CD4-positive, alpha-beta memory T cell (primary cell): Measurements from ENCODE around the gene FNDC3B. TPM values are rescaled to one million over a fixed set of nuclear protein-coding genes. Genes with fewer than 3 reads are reported as not detected.

ENCODE experiments used
- CTCF ChIA-PET: fragments of 350-600 bp; sonication (Branson Sonifier 250); formaldehyde crosslinking; loops from one replicate; lab custom pipeline; 2021; ENCODE audit warnings: inconsistent platforms; ENCODE audit not compliant: partially characterized antibody; lab: Charles Lee
- POLR2A ChIA-PET: fragments of 350-600 bp; sonication (Branson Sonifier 250); formaldehyde crosslinking; loops from one replicate; lab custom pipeline; 2021; ENCODE audit not compliant: partially characterized antibody; lab: Charles Lee
- DNase-seq, 5 donors: peaks; one replicate each; pipeline versions ENCODE4 v3.0.0 to v3.0.0-alpha.2; 2020 to 2022; ENCODE audit warnings: mixed read lengths in 1 of 5
- H3K27ac ChIP-seq: one replicate; pipeline ENCODE4 v1.7.0; 2013; ENCODE audit warnings: low read depth, low read length
- H3K27me3 ChIP-seq: 2 replicates; pipeline ENCODE4 v1.7.0; 2013; ENCODE audit warnings: mild to moderate bottlenecking, low read length, moderate library complexity; ENCODE audit not compliant: insufficient read depth
- H3K36me3 ChIP-seq: 2 replicates; pipeline ENCODE4 v1.7.0; 2013; ENCODE audit warnings: mild to moderate bottlenecking, low read length, moderate library complexity; ENCODE audit not compliant: insufficient read depth
- H3K4me1 ChIP-seq: 2 replicates; pipeline ENCODE4 v1.7.0; 2013; ENCODE audit warnings: mild to moderate bottlenecking, low read length, moderate library complexity; ENCODE audit not compliant: insufficient read depth
- H3K4me3 ChIP-seq, 2 donors: one replicate each; pipeline ENCODE4 v1.7.0; 2013; ENCODE audit warnings: low read length in 2 of 2, mild to moderate bottlenecking in 1 of 2
- H3K9me3 ChIP-seq, 2 donors: one replicate each; pipeline ENCODE4 v1.7.0; 2013; ENCODE audit warnings: low read length in 2 of 2, control low read depth in 1 of 2; ENCODE audit not compliant: control insufficient read depth in 1 of 2
- H3K27ac Mint-ChIP-seq, 7 donors: one replicate each; pipeline ENCODE4 v1.8.0; 2020 to 2021; ENCODE audit warnings: mixed read lengths in 7 of 7, mild to moderate bottlenecking in 6 of 7, inconsistent platforms in 3 of 7, moderate library complexity in 3 of 7
- H3K27me3 Mint-ChIP-seq, 2 donors: one replicate each; pipeline ENCODE4 v1.8.0; 2020 to 2021; ENCODE audit warnings: mixed read lengths in 2 of 2
- H3K36me3 Mint-ChIP-seq, 2 donors: one replicate each; pipeline ENCODE4 v1.8.0; 2020 to 2021; ENCODE audit warnings: mixed read lengths in 2 of 2, inconsistent platforms in 1 of 2, mild to moderate bottlenecking in 1 of 2
- H3K4me1 Mint-ChIP-seq, 4 donors: one replicate each; pipeline ENCODE4 v1.8.0; 2020 to 2021; ENCODE audit warnings: mixed read lengths in 4 of 4, mild to moderate bottlenecking in 1 of 4
- H3K4me3 Mint-ChIP-seq, 8 donors: one replicate each; pipeline ENCODE4 v1.8.0; 2020 to 2021; ENCODE audit warnings: mixed read lengths in 8 of 8, mild to moderate bottlenecking in 7 of 8, moderate library complexity in 6 of 8, inconsistent platforms in 3 of 8
- H3K9me3 Mint-ChIP-seq, 8 donors: one replicate each; pipeline ENCODE4 v1.8.0; 2020 to 2021; ENCODE audit warnings: mixed read lengths in 8 of 8, mild to moderate bottlenecking in 5 of 8, inconsistent platforms in 3 of 8, moderate library complexity in 1 of 8
- intact Hi-C: fragments of 100-400 bp; cut with micrococcal nuclease; formaldehyde crosslinking; loops from one replicate; pipeline ENCODE4 v1.15.1; 2023
- polyA plus RNA-seq, 2 donors: library from polyadenylated mRNA; unstranded; fragments of 300-500 nt; fragmentation: Illumina TruSeq; gene quantifications; one replicate each; pipeline ENCODE4 v1.2.3, GENCODE V29; 2021
- total RNA-seq, 2 experiments: library from RNA; stranded (reverse); gene quantifications; one replicate each; pipeline ENCODE4 v1.2.3, GENCODE V29; 2021

Gene FNDC3B
- total and polyA plus RNA-seq, 4 experiments from 2014 or later: 10.9 to 18.2 (median 14.8) TPM

GRCh38 chr3:172100482-172100881 is 61.1 kb downstream of the FNDC3B start:
- no peak for DNase-seq

GRCh38 chr3:172101107-172101506 is 61.7 kb downstream of the FNDC3B start:
- Mint-ChIP-seq H3K4me3 (no peak overlapping the region), H3K4me1 (peaks cover 46 to 78% (median 69%) of the 10 kb centered on the region in 4 donors), H3K27me3 (no peaks in the 10 kb centered on the region), H3K9me3 (no peaks in the 10 kb centered on the region), H3K36me3 (peaks cover 1 to 3% of the 10 kb centered on the region in 2 donors), H3K27ac (peak overlapping the region in 4 of 7 donors; percentile 19 to 68 (median 22))
- H3K4me3 ChIP-seq: no peak overlapping the region
- intact Hi-C loops: loop anchor here (1.0 to 10.0 kb wide), 5 partner anchors 44 to 1916 kb away; partner anchors contain the start of genes PHC3 and TNIK
- H3K36me3 ChIP-seq: no peaks in the 10 kb centered on the region
- no peaks in the 10 kb centered on the region for H3K9me3 ChIP-seq
- H3K27ac ChIP-seq: no peak overlapping the region
- CTCF ChIA-PET: interaction anchor here (2.9 to 3.3 kb wide), 2 partner anchors 12 to 231 kb away, joined by 6 to 16 read pairs; no protein-coding TSS in a partner anchor
- H3K4me1 ChIP-seq: peaks cover 64% of the 10 kb centered on the region
- H3K27me3 ChIP-seq: no peaks in the 10 kb centered on the region
- POLR2A ChIA-PET: interaction anchor here (1.0 to 1.5 kb wide), 2 partner anchors 9 to 60 kb away, joined by 3 to 7 read pairs; no protein-coding TSS in a partner anchor
- DNase-seq: no peak

More at GRCh38 chr3:172100482-172100881, 61.1 kb downstream of the FNDC3B start:
- Histone ChIP-seq H3K4me3 (no peak overlapping the region), H3K9me3 (no peaks in the 10 kb centered on the region), H3K27me3 (no peaks in the 10 kb centered on the region), H3K36me3 (no peaks in the 10 kb centered on the region), H3K4me1 (peaks cover 60% of the 10 kb centered on the region), H3K27ac (no peak overlapping the region)
- no peaks in the 10 kb centered on the region for H3K27me3 Mint-ChIP-seq
- POLR2A ChIA-PET: interaction anchor here (1.0 kb wide), 2 partner anchors 8 to 32 kb away, joined by 3 read pairs; no protein-coding TSS in a partner anchor
- no peak overlapping the region for H3K27ac Mint-ChIP-seq
- peaks cover 43 to 77% (median 68%) of the 10 kb centered on the region in 4 donors for H3K4me1 Mint-ChIP-seq
- CTCF ChIA-PET: interaction anchor here (2.9 kb wide), 1 partner anchor 12 kb away, joined by 6 read pairs; no protein-coding TSS in a partner anchor
- intact Hi-C loops: loop anchor here (5.0 to 10.0 kb wide), 4 partner anchors 43 to 1916 kb away; partner anchors contain the start of genes PHC3 and TNIK
- H3K36me3 Mint-ChIP-seq: peaks cover 1 to 3% of the 10 kb centered on the region in 2 donors
- no peak overlapping the region for H3K4me3 Mint-ChIP-seq
- H3K9me3 Mint-ChIP-seq: no peaks in the 10 kb centered on the region

DNA sequence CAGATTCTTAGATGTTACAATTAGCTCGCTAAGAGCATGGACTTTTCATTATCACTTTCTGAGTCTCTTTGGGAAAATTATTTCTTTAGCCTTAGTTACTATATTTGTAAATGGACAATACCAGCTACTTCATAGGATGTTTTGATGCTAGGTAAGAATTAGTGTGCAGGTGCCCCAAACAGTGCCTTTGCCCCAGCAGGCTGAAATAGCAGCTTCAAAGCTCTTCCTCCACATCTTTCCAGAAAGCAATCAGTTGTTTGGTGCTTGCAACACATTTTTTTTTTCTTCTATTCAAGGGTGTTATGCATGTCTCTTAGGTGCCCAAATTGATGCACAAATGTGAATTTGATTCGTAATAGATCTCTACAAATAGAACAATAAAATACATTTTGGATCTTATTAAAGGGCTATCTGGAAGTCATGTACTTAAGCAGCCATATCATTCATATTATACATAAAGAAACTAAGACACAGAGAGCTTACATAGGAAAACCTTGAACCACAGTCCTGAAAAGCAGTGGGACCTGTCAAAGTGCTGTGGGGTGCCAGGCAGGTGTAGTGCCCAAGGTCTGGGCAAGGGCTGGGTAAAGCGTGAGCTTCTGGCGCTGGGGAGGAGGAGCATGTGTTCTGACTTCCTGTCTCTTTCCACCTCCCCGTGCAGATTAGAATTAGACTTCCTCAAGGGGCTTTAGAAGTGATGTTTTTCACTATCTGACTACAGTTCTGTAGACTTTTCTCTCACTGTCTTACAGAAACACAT is 62.9 kb downstream of the FNDC3B start:
- CTCF ChIA-PET: interaction anchor here (0.9 to 3.3 kb wide), 5 partner anchors 14 to 520 kb away, joined by 3 to 21 read pairs (median 6); no protein-coding TSS in a partner anchor
- peaks cover 2 to 3% of the 10 kb centered on the region in 2 donors for H3K36me3 Mint-ChIP-seq
- no peak overlapping the region for H3K4me3 ChIP-seq
- H3K9me3 Mint-ChIP-seq: peaks cover 0 to 2% (median 0%) of the 10 kb centered on the region in 8 donors
- H3K27ac Mint-ChIP-seq: peak overlapping the region; percentile 64 to 91 (median 86)
- H3K36me3 ChIP-seq: no peaks in the 10 kb centered on the region
- H3K9me3 ChIP-seq: no peaks in the 10 kb centered on the region
- intact Hi-C loops: loop anchor here (1.0 to 10.0 kb wide), 5 partner anchors 45 to 1918 kb away; partner anchors contain the start of genes FNDC3B, PHC3 and TNIK
- DNase-seq: peak; percentile 44 to 49 (median 46)
- H3K4me1 Mint-ChIP-seq: peaks cover 53 to 82% (median 73%) of the 10 kb centered on the region in 4 donors
- H3K27me3 ChIP-seq: no peaks in the 10 kb centered on the region
- H3K27me3 Mint-ChIP-seq: no peaks in the 10 kb centered on the region
- H3K27ac ChIP-seq: peak overlapping the region; percentile 25
- POLR2A ChIA-PET: interaction anchor here (0.6 to 3.2 kb wide), 5 partner anchors 14 to 67 kb away, joined by 3 to 11 read pairs (median 5); no protein-coding TSS in a partner anchor
- peak overlapping the region; percentile 36 to 79 (median 64) for H3K4me3 Mint-ChIP-seq
- peaks cover 76% of the 10 kb centered on the region for H3K4me1 ChIP-seq

DNA sequence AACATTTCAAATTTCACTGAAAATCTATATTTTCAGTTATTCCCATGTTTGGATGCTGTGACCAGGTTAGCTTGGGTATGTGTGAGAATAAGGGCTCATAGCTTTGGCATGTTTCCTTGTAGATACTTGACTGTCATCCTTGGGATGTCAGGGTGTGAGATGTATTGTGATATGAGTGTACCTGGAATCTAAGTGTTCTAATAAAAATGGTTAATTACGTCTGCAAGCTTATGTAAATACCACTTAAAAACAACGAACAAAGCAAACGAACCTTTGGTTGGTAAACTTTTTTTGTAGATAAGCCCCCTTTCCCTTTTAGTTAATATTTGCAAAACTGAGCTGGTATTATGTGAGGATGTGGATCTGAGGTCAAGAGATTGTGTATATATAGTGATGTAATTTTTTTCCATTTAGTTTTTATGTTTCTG is 63.5 kb downstream of the FNDC3B start:
- Mint-ChIP-seq H3K4me3 (peak overlapping the region; percentile 36 to 79 (median 64)), H3K36me3 (peaks cover 3 to 4% of the 10 kb centered on the region in 2 donors), H3K9me3 (peaks cover 0 to 2% (median 0%) of the 10 kb centered on the region in 8 donors), H3K4me1 (peaks cover 57 to 88% (median 78%) of the 10 kb centered on the region in 4 donors), H3K27me3 (no peaks in the 10 kb centered on the region), H3K27ac (peak overlapping the region; percentile 64 to 91 (median 86))
- H3K9me3 ChIP-seq: no peaks in the 10 kb centered on the region
- intact Hi-C loops: loop anchor here (1.0 to 10.0 kb wide), 5 partner anchors 46 to 1918 kb away; partner anchors contain the start of genes FNDC3B, PHC3 and TNIK
- no peaks in the 10 kb centered on the region for H3K36me3 ChIP-seq
- CTCF ChIA-PET: interaction anchor here (1.4 to 3.3 kb wide), 5 partner anchors 14 to 229 kb away, joined by 4 to 21 read pairs (median 6); no protein-coding TSS in a partner anchor
- POLR2A ChIA-PET: interaction anchor here (0.9 to 3.2 kb wide), 3 partner anchors 15 to 68 kb away, joined by 3 to 11 read pairs (median 5); no protein-coding TSS in a partner anchor
- H3K27me3 ChIP-seq: no peaks in the 10 kb centered on the region
- no peak overlapping the region for H3K27ac ChIP-seq
- no peak overlapping the region for H3K4me3 ChIP-seq
- DNase-seq: no peak
- peaks cover 82% of the 10 kb centered on the region for H3K4me1 ChIP-seq

- Histone ChIP-seq H3K9me3 (no peaks in the 10 kb centered on the region), H3K36me3 (no peaks in the 10 kb centered on the region), H3K4me3 (no peak overlapping the region), H3K27ac (no peak overlapping the region), H3K4me1 (peaks cover 88% of the 10 kb centered on the region), H3K27me3 (no peaks in the 10 kb centered on the region)
- Mint-ChIP-seq H3K27ac (peak overlapping the region in 6 of 7 donors; percentile 58 to 90 (median 82)), H3K27me3 (no peaks in the 10 kb centered on the region), H3K9me3 (peaks cover 0 to 2% (median 0%) of the 10 kb centered on the region in 8 donors), H3K36me3 (peaks cover 2 to 4% of the 10 kb centered on the region in 2 donors), H3K4me3 (peak overlapping the region in 2 of 8 donors; percentile 35 to 55), H3K4me1 (peaks cover 64 to 95% (median 82%) of the 10 kb centered on the region in 4 donors)
- intact Hi-C loops: loop anchor here (5.0 to 10.0 kb wide), 4 partner anchors 46 to 1919 kb away; partner anchors contain the start of genes PHC3 and TNIK
- DNase-seq: no peak
- CTCF ChIA-PET: interaction anchor here (0.6 to 3.3 kb wide), 5 partner anchors 23 to 229 kb away, joined by 3 to 21 read pairs (median 4); no protein-coding TSS in a partner anchor
- POLR2A ChIA-PET: interaction anchor here (1.1 to 3.2 kb wide), 3 partner anchors 16 to 64 kb away, joined by 3 to 11 read pairs (median 3); partner anchors contain the start of gene FNDC3B
Observed at GRCh38 chr3:172103724-172104123, 64.3 kb downstream of the FNDC3B start.

GRCh38 chr3:172104471-172105072 is 65.2 kb downstream of the FNDC3B start:
- ChIA-PET CTCF (interaction anchor here (0.6 to 3.3 kb wide), 7 partner anchors 22 to 1200 kb away, joined by 3 to 21 read pairs (median 4); partner anchors contain the start of gene FNDC3B), POLR2A (interaction anchor here (1.1 to 3.2 kb wide), 4 partner anchors 12 to 65 kb away, joined by 3 to 11 read pairs (median 4); partner anchors contain the start of gene FNDC3B)
- Histone ChIP-seq H3K4me3 (no peak overlapping the region), H3K27ac (no peak overlapping the region), H3K27me3 (no peaks in the 10 kb centered on the region), H3K36me3 (no peaks in the 10 kb centered on the region), H3K4me1 (peaks cover 86% of the 10 kb centered on the region), H3K9me3 (no peaks in the 10 kb centered on the region)
- Mint-ChIP-seq H3K27ac (peak overlapping the region; percentile 49 to 93 (median 73)), H3K36me3 (peaks cover 0 to 4% of the 10 kb centered on the region in 2 donors), H3K9me3 (peaks cover 0 to 2% (median 0%) of the 10 kb centered on the region in 8 donors), H3K4me1 (peaks cover 60 to 93% (median 81%) of the 10 kb centered on the region in 4 donors), H3K27me3 (no peaks in the 10 kb centered on the region), H3K4me3 (peak overlapping the region in 7 of 8 donors; percentile 1 to 63 (median 56))
- DNase-seq: peak in 2 of 5 donors; percentile 11 to 24
- intact Hi-C loops: loop anchor here (5.0 to 10.0 kb wide), 4 partner anchors 47 to 1920 kb away; partner anchors contain the start of genes PHC3 and TNIK
